IMR-90 (cell line): Measurements from ENCODE around the gene ZNF836. TPM values are rescaled to one million over a fixed set of nuclear protein-coding genes. Genes with fewer than 3 reads are reported as not detected.

ENCODE experiments used
- ATAC-seq: fragments of 200-7000 bp; cut with Tn5 transposase; 2 replicates; pipeline ENCODE4 v1.9.1; 2020; ENCODE audit warnings: low read depth, mild to moderate bottlenecking, moderate library complexity
- BruUV-seq: library from RNA; stranded (reverse); fragments of 400-500 nt; replicated peaks from 2 replicates; lab custom pipeline; 2021; lab: Mats Ljungman, UMichigan
- CTCF ChIA-PET: fragments of 300-600 bp; formaldehyde crosslinking; extraction: SDS; loops from one replicate; lab custom pipeline; 2021; ENCODE audit warnings: antibody characterized with exemption; lab: Yijun Ruan, JAX
- POLR2A ChIA-PET: fragments of 300-600 bp; sonication (Branson Sonifier 250); formaldehyde crosslinking; loops from one replicate; lab custom pipeline; 2022; ENCODE audit warnings: antibody characterized with exemption; ENCODE audit not compliant: unreplicated experiment; lab: Charles Lee
- DNase-seq: peaks from one replicate; pipeline ENCODE4 v3.0.0; 2013
- H2AFZ ChIP-seq: replicated peaks from 2 replicates; pipeline ENCODE3; 2013; ENCODE audit warnings: low read length, mild to moderate bottlenecking; ENCODE audit not compliant: poor library complexity
- H2AK5ac ChIP-seq: 2 replicates; pipeline ENCODE4 v1.6.1; 2013; ENCODE audit warnings: low read depth, low read length, inconsistent platforms
- H2AK9ac ChIP-seq: replicated peaks from 2 replicates; pipeline ENCODE3; 2013; ENCODE audit warnings: mild to moderate bottlenecking, low read depth, low read length, moderate library complexity; ENCODE audit not compliant: poor library complexity
- H2BK120ac ChIP-seq: 2 replicates; pipeline ENCODE4 v1.6.1; 2013; ENCODE audit warnings: low read depth, low read length, inconsistent platforms
- H2BK15ac ChIP-seq: 3 replicates; pipeline ENCODE4 v1.6.1; 2013; ENCODE audit warnings: low read depth, low read length, inconsistent platforms
- H2BK20ac ChIP-seq: 2 replicates; pipeline ENCODE4 v1.6.1; 2013; ENCODE audit warnings: low read depth, mild to moderate bottlenecking, inconsistent platforms, low read length, moderate library complexity
- H2BK5ac ChIP-seq: 2 replicates; pipeline ENCODE4 v1.6.1; 2013; ENCODE audit warnings: mild to moderate bottlenecking, low read depth, low read length, inconsistent platforms; ENCODE audit not compliant: poor library complexity, severe bottlenecking
- H3K14ac ChIP-seq: replicated peaks from 2 replicates; pipeline ENCODE4 v1.6.1; 2013; ENCODE audit warnings: low read depth, low read length, inconsistent platforms
- H3K18ac ChIP-seq: 2 replicates; pipeline ENCODE4 v1.6.1; 2013; ENCODE audit warnings: low read depth, low read length, control low read depth
- H3K23ac ChIP-seq: 2 replicates; pipeline ENCODE4 v1.6.1; 2013; ENCODE audit warnings: low read depth, low read length, inconsistent platforms
- H3K27ac ChIP-seq: 2 replicates; pipeline ENCODE4 v1.5.1; 2013; ENCODE audit warnings: mild to moderate bottlenecking, control low read depth, low read length; ENCODE audit not compliant: insufficient read depth
- H3K27me3 ChIP-seq: 2 replicates; pipeline ENCODE4 v1.6.1; 2013; ENCODE audit warnings: low read length; ENCODE audit not compliant: control insufficient read depth, insufficient read depth
- H3K36me3 ChIP-seq: 2 replicates; pipeline ENCODE4 v1.6.1; 2013; ENCODE audit warnings: low read length, mixed read lengths; ENCODE audit not compliant: control insufficient read depth, insufficient read depth
- H3K4ac ChIP-seq: 2 replicates; pipeline ENCODE4 v1.6.1; 2013; ENCODE audit warnings: low read depth, low read length, inconsistent platforms
- H3K4me1 ChIP-seq: 2 replicates; pipeline ENCODE4 v1.6.1; 2013; ENCODE audit warnings: low read length, mixed read lengths; ENCODE audit not compliant: control insufficient read depth, insufficient read depth
- H3K4me2 ChIP-seq: 2 replicates; pipeline ENCODE4 v1.6.1; 2013; ENCODE audit warnings: low read depth, mild to moderate bottlenecking, control low read depth, low read length, moderate library complexity
- H3K4me3 ChIP-seq: 2 replicates; pipeline ENCODE4 v1.5.1; 2013; ENCODE audit warnings: low read depth, mild to moderate bottlenecking, control low read depth, low read length, moderate library complexity; ENCODE audit not compliant: insufficient read depth
- H3K56ac ChIP-seq: 2 replicates; pipeline ENCODE4 v1.6.1; 2013; ENCODE audit warnings: low read length, inconsistent platforms; ENCODE audit not compliant: insufficient read depth; ENCODE audit errors: extremely low read depth
- H3K79me1 ChIP-seq, 2 experiments: 2 replicates each; pipeline ENCODE4 v1.6.1; 2013; ENCODE audit warnings: low read length in 2 of 2, inconsistent platforms in 1 of 2, low read depth in 1 of 2
- H3K9ac ChIP-seq: 2 replicates; pipeline ENCODE4 v1.6.1; 2013; ENCODE audit warnings: low read depth, low read length, control low read depth
- H3K9me1 ChIP-seq: 2 replicates; pipeline ENCODE4 v1.6.1; 2013; ENCODE audit warnings: low read length, inconsistent platforms; ENCODE audit not compliant: insufficient read depth
- H3K9me3 ChIP-seq: 2 replicates; pipeline ENCODE4 v1.6.1; 2013; ENCODE audit warnings: low read length; ENCODE audit not compliant: control insufficient read depth, insufficient read depth
- H4K20me1 ChIP-seq: 2 replicates; pipeline ENCODE4 v1.6.1; 2013; ENCODE audit warnings: low read length, inconsistent platforms; ENCODE audit not compliant: insufficient read depth
- H4K5ac ChIP-seq: 2 replicates; pipeline ENCODE4 v1.6.1; 2013; ENCODE audit warnings: mild to moderate bottlenecking, low read depth, low read length, control low read depth
- H4K8ac ChIP-seq, 2 experiments: 2 replicates each; pipeline ENCODE4 v1.6.1; 2013; ENCODE audit warnings: low read depth in 2 of 2, low read length in 2 of 2, control low read depth in 1 of 2, inconsistent platforms in 1 of 2
- H4K91ac ChIP-seq: 2 replicates; pipeline ENCODE4 v1.6.1; 2013; ENCODE audit warnings: low read depth, low read length, inconsistent platforms; ENCODE audit not compliant: insufficient read depth
- BHLHE40 ChIP-seq: fragments of 150-350 bp; IDR thresholded peaks from 2 replicates; pipeline ENCODE4 v1.6.1; 2016; ENCODE audit warnings: mild to moderate bottlenecking, low read depth, low read length
- CEBPB ChIP-seq: IDR thresholded peaks from 2 replicates; pipeline ENCODE4 v1.6.1; 2012; ENCODE audit warnings: low read depth, low read length, improper control_type of control experiment
- CHD1 ChIP-seq: IDR thresholded peaks from 2 replicates; pipeline ENCODE4 v1.6.1; 2012; ENCODE audit warnings: low read depth, low read length, improper control_type of control experiment
- FOS ChIP-seq: fragments of 150-350 bp; IDR thresholded peaks from 2 replicates; pipeline ENCODE4 v1.6.1; 2016; ENCODE audit warnings: low read depth, low read length
- MAFK ChIP-seq: IDR thresholded peaks from 2 replicates; pipeline ENCODE4 v1.6.1; 2012; ENCODE audit warnings: low read depth, low read length, improper control_type of control experiment
- MAZ ChIP-seq: IDR thresholded peaks from 2 replicates; pipeline ENCODE4 v1.6.1; 2012; ENCODE audit warnings: low read depth, mild to moderate bottlenecking, low read length, improper control_type of control experiment, moderate library complexity, borderline replicate concordance
- MXI1 ChIP-seq: IDR thresholded peaks from 2 replicates; pipeline ENCODE4 v1.6.1; 2012; ENCODE audit warnings: low read depth, mild to moderate bottlenecking, low read length, moderate library complexity, borderline replicate concordance
- NFE2L2 ChIP-seq: fragments of 150-350 bp; IDR thresholded peaks from 2 replicates; pipeline ENCODE4 v1.6.1; 2016; ENCODE audit warnings: low read depth, mild to moderate bottlenecking, low read length
- POLR2A ChIP-seq: IDR thresholded peaks from 2 replicates; pipeline ENCODE4 v1.6.1; 2012; ENCODE audit warnings: mild to moderate bottlenecking, low read depth, low read length
- RAD21 ChIP-seq: IDR thresholded peaks from 2 replicates; pipeline ENCODE4 v1.6.1; 2012; ENCODE audit warnings: low read length, improper control_type of control experiment
- RCOR1 ChIP-seq: IDR thresholded peaks from 2 replicates; pipeline ENCODE4 v1.6.1; 2012; ENCODE audit warnings: mild to moderate bottlenecking, low read length, improper control_type of control experiment; ENCODE audit not compliant: insufficient replicate concordance
- RFX5 ChIP-seq: IDR thresholded peaks from 2 replicates; pipeline ENCODE4 v1.8.0; 2012; ENCODE audit warnings: low read depth, mild to moderate bottlenecking, low read length, moderate library complexity
- SMC3 ChIP-seq: fragments of 150-350 bp; IDR thresholded peaks from 2 replicates; pipeline ENCODE4 v1.6.1; 2016; ENCODE audit warnings: low read depth, mild to moderate bottlenecking, antibody characterized with exemption, low read length, moderate library complexity
- whole genome bisulfite sequencing, 2 experiments: methylation state at CpG; one replicate each; pipeline versions ENCODE4 v1.1.5 to v1.1.7; 2013; ENCODE audit warnings: missing lambda C conversion rate in 2 of 2; ENCODE audit not compliant: insufficient read length in 1 of 2; ENCODE audit errors: extremely low coverage in 2 of 2; 5-methylcytosine and 5-hydroxymethylcytosine counted together
- dilution Hi-C: fragments of 300-500 bp; cut with HindIII; formaldehyde crosslinking; loops from one replicate; pipeline ENCODE4 v1.14.3; 2018; ENCODE audit warnings: low sequenced_read_pairs; ENCODE audit not compliant: unreplicated experiment
- in situ Hi-C: fragments of 300-500 bp; cut with MboI; formaldehyde crosslinking; loops from 3 replicates; pipeline ENCODE4 v1.14.3; 2019; ENCODE audit warnings: low sequenced_read_pairs, inconsistent platforms, mixed read lengths
- intact Hi-C: fragments of 100-400 bp; cut with micrococcal nuclease; formaldehyde crosslinking; loops from 2 replicates; pipeline ENCODE4 v1.10.0; 2022
- polyA plus RNA-seq, 3 experiments: library from polyadenylated mRNA; depleted of rRNA; stranded (reverse); fragments of >200 nt; gene quantifications; 2 replicates each; pipeline ENCODE4 v1.2.3, GENCODE V29; 2012; ENCODE audit warnings: low replicate concordance in 1 of 3
- total RNA-seq: library from RNA; depleted of rRNA; stranded (reverse); fragments of >200 nt; gene quantifications from 2 replicates; pipeline ENCODE4 v1.2.3, GENCODE V29; 2012
- TF ChIP-seq, protein P1 (sequence below): fragments of 150-350 bp; IDR thresholded peaks from 2 replicates; pipeline ENCODE4 v1.6.1; 2016; ENCODE audit warnings: low read depth, mild to moderate bottlenecking, low read length, moderate library complexity, borderline replicate concordance
- TF ChIP-seq, protein P2 (sequence below): conservative IDR thresholded peaks from 2 replicates; pipeline ENCODE4 v1.5.1; 2012; ENCODE audit warnings: mild to moderate bottlenecking, low read depth, low read length, improper control_type of control experiment
- TF ChIP-seq, protein P3 (sequence below): fragments of 150-350 bp; IDR thresholded peaks from 2 replicates; pipeline ENCODE4 v1.6.1; 2017; ENCODE audit warnings: mild to moderate bottlenecking, antibody characterized with exemption, low read length, low read depth

Gene ZNF836
- total and polyA plus RNA-seq, 2 of the 4 experiments (the other 2 are of a cell fraction), result 1.1 to 4.1 TPM

DNA sequence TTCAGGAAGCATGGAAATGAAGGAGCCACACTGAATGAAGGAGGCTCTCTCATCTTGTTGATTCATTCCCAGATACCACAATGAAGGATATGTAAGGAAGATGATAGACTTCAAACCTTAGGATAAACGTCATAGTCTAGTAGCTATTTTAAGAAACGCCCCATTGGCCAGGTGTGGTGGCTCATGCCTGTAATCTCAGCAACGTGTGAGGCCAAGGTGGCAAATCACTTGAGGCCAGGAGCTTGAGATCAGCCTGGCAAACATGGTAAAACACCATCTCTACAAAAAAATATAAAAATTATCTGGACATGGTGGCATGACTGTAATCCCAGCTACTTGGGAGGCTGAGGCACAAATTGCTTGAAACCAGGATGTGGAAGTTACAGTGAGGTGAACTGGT is 58.8 kb downstream of the ZNF836 start:
- POLR2A ChIA-PET, result no interaction called here
- H3K9me1 ChIP-seq, result no peaks in the 10 kb centered on the region
- H2BK20ac ChIP-seq, result no peak overlapping the region
- DNase-seq (no peak), ATAC-seq (no peak)
- intact Hi-C loops (no loop called here), dilution Hi-C loops (no loop called here), in situ Hi-C loops (no loop called here)
- no peak overlapping the region for H4K5ac ChIP-seq
- H3K9me3 ChIP-seq, result peaks cover 75% of the 10 kb centered on the region
- CTCF ChIA-PET, result no interaction called here
- H3K27me3 ChIP-seq, result no peaks in the 10 kb centered on the region
- no peak overlapping the region for H2BK120ac ChIP-seq
- no peak overlapping the region for H2AK5ac ChIP-seq
- no peak overlapping the region for H2AFZ ChIP-seq
- H4K8ac ChIP-seq, result no peak overlapping the region
- H4K91ac ChIP-seq, result no peak overlapping the region
- no CpG with 5 or more reads among the region's 3 CpGs for WGBS, 2 experiments
- no peak overlapping the region for H3K4me2 ChIP-seq
- H2BK15ac ChIP-seq, result no peak overlapping the region
- H3K9ac ChIP-seq, result no peak overlapping the region
- no peak for TF ChIP-seq CEBPB
- TF ChIP-seq MAFK, result no peak
- no peak for TF ChIP-seq RCOR1
- TF ChIP-seq NFE2L2, result no peak
- no peak for TF ChIP-seq FOS
- no peak for TF ChIP-seq MXI1
- TF ChIP-seq SMC3, result no peak
- TF ChIP-seq POLR2A, result no peak
- TF ChIP-seq, protein P1, sequence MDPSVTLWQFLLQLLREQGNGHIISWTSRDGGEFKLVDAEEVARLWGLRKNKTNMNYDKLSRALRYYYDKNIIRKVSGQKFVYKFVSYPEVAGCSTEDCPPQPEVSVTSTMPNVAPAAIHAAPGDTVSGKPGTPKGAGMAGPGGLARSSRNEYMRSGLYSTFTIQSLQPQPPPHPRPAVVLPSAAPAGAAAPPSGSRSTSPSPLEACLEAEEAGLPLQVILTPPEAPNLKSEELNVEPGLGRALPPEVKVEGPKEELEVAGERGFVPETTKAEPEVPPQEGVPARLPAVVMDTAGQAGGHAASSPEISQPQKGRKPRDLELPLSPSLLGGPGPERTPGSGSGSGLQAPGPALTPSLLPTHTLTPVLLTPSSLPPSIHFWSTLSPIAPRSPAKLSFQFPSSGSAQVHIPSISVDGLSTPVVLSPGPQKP, result no peak
- TF ChIP-seq CHD1, result no peak
- TF ChIP-seq RAD21, result no peak
- TF ChIP-seq, protein P2, sequence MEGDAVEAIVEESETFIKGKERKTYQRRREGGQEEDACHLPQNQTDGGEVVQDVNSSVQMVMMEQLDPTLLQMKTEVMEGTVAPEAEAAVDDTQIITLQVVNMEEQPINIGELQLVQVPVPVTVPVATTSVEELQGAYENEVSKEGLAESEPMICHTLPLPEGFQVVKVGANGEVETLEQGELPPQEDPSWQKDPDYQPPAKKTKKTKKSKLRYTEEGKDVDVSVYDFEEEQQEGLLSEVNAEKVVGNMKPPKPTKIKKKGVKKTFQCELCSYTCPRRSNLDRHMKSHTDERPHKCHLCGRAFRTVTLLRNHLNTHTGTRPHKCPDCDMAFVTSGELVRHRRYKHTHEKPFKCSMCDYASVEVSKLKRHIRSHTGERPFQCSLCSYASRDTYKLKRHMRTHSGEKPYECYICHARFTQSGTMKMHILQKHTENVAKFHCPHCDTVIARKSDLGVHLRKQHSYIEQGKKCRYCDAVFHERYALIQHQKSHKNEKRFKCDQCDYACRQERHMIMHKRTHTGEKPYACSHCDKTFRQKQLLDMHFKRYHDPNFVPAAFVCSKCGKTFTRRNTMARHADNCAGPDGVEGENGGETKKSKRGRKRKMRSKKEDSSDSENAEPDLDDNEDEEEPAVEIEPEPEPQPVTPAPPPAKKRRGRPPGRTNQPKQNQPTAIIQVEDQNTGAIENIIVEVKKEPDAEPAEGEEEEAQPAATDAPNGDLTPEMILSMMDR, result no peak
- no peak for TF ChIP-seq MAZ
- TF ChIP-seq, protein P3, sequence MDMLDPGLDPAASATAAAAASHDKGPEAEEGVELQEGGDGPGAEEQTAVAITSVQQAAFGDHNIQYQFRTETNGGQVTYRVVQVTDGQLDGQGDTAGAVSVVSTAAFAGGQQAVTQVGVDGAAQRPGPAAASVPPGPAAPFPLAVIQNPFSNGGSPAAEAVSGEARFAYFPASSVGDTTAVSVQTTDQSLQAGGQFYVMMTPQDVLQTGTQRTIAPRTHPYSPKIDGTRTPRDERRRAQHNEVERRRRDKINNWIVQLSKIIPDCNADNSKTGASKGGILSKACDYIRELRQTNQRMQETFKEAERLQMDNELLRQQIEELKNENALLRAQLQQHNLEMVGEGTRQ, result no peak
- no peak for TF ChIP-seq BHLHE40
- TF ChIP-seq RFX5, result no peak
- H3K23ac ChIP-seq, result no peak overlapping the region
- H3K4ac ChIP-seq, result no peak overlapping the region
- no peak overlapping the region for H3K56ac ChIP-seq
- BruUV-seq, result no TSS peak
- no peak overlapping the region for H2BK5ac ChIP-seq
- H3K18ac ChIP-seq, result no peak overlapping the region
- no peak overlapping the region for H3K14ac ChIP-seq
- H3K36me3 ChIP-seq, result peaks cover 24% of the 10 kb centered on the region
- no peak overlapping the region for H3K4me3 ChIP-seq
- H2AK9ac ChIP-seq, result no peak overlapping the region
- no peaks in the 10 kb centered on the region for H4K20me1 ChIP-seq
- no peaks in the 10 kb centered on the region for H3K4me1 ChIP-seq
- H3K79me1 ChIP-seq, result no peaks in the 10 kb centered on the region
- H3K27ac ChIP-seq, result no peak overlapping the region
